Stomach (tissue), 4 donors: Measurements from ENCODE around the gene CCDC43.

Source experiments
- EP300 ChIP-seq: sonication (generic); formaldehyde crosslinking; IDR thresholded peaks from one replicate; pipeline ENCODE4 v1.6.1; 2017; ENCODE audit warnings: antibody characterized with exemption
- POLR2A ChIP-seq, 4 donors: fragments of 450-650 bp; IDR thresholded peaks; one replicate each; pipeline ENCODE4 v1.6.1; 2016; ENCODE audit warnings: antibody characterized with exemption in 4 of 4, control low read depth in 2 of 4, mild to moderate bottlenecking in 1 of 4, moderate library complexity in 1 of 4
- TF ChIP-seq, protein P1 (sequence below), 7 experiments: fragments of 450-650 bp in 4 of 7; fragments of 200-600 bp in 3 of 7; sonication (generic) in 3 of 7; IDR thresholded peaks; one replicate each; pipeline ENCODE4 v1.5.1; 2016 to 2019; ENCODE audit warnings: antibody characterized with exemption in 7 of 7, control low read depth in 2 of 7, mild to moderate bottlenecking in 1 of 7

DNA sequence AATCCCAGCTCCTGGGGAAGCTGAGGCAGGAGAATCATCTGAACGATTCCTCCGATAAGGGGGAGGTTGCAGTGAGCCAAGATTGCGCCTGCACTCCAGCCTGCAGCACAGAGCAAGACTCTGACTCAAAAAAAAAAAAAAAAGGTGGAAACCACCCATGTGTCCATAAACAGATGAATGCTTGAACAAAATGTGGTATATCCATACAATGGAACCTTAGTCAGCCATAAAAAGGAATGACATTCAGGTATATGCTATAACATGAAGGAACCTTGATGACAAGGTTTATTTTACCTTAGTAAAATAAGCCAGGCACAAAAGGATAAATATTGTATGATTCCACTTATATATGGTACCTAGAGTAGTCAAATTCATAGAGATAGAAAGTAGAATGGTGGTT, 36.2 kb downstream of the CCDC43 start:
- no peak for TF ChIP-seq POLR2A (IDR thresholded peaks at IDR 0.05)
- TF ChIP-seq, protein P1, sequence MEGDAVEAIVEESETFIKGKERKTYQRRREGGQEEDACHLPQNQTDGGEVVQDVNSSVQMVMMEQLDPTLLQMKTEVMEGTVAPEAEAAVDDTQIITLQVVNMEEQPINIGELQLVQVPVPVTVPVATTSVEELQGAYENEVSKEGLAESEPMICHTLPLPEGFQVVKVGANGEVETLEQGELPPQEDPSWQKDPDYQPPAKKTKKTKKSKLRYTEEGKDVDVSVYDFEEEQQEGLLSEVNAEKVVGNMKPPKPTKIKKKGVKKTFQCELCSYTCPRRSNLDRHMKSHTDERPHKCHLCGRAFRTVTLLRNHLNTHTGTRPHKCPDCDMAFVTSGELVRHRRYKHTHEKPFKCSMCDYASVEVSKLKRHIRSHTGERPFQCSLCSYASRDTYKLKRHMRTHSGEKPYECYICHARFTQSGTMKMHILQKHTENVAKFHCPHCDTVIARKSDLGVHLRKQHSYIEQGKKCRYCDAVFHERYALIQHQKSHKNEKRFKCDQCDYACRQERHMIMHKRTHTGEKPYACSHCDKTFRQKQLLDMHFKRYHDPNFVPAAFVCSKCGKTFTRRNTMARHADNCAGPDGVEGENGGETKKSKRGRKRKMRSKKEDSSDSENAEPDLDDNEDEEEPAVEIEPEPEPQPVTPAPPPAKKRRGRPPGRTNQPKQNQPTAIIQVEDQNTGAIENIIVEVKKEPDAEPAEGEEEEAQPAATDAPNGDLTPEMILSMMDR (IDR thresholded peaks at IDR 0.05) = no peak
- TF ChIP-seq EP300 = no peak
